Small intestine (tissue), 7 donors: Measurements from ENCODE around the gene GNAT1. TPM values are rescaled to one million over a fixed set of nuclear protein-coding genes. Genes with fewer than 3 reads are reported as not detected.

Experiments used
- DNase-seq, 2 donors: peaks; one replicate each; pipeline versions ENCODE4 v3.0.0 to v3.0.0-alpha.2; 2013
- FAIRE-seq: peaks from 2 replicates; lab custom pipeline; 2012; peaks lifted over from hg19 to GRCh38; lab: Jason Lieb, UNC
- H3K27ac ChIP-seq, 3 donors: one replicate each; pipeline ENCODE4 v1.5.1; 2013; ENCODE audit warnings: low read length in 2 of 3, mild to moderate bottlenecking in 2 of 3, control low read depth in 1 of 3, inconsistent platforms in 1 of 3, low read depth in 1 of 3, moderate library complexity in 1 of 3
- H3K27me3 ChIP-seq, 3 donors: one replicate each; pipeline ENCODE4 v1.6.1; 2013; ENCODE audit warnings: low read length in 3 of 3, inconsistent platforms in 1 of 3; ENCODE audit not compliant: control insufficient read depth in 3 of 3, insufficient read depth in 3 of 3
- H3K36me3 ChIP-seq, 3 donors: one replicate each; pipeline ENCODE4 v1.6.1; 2013; ENCODE audit warnings: low read length in 3 of 3, inconsistent platforms in 1 of 3, low read depth in 1 of 3, mild to moderate bottlenecking in 1 of 3, moderate library complexity in 1 of 3; ENCODE audit not compliant: control insufficient read depth in 3 of 3, insufficient read depth in 2 of 3
- H3K4me1 ChIP-seq, 3 donors: one replicate each; pipeline ENCODE4 v1.6.1; 2013; ENCODE audit warnings: low read length in 2 of 3, inconsistent platforms in 1 of 3, low read depth in 1 of 3, mild to moderate bottlenecking in 1 of 3, moderate library complexity in 1 of 3; ENCODE audit not compliant: control insufficient read depth in 3 of 3, insufficient read depth in 2 of 3
- H3K4me3 ChIP-seq, 3 donors: one replicate each; pipeline ENCODE4 v1.5.1; 2013; ENCODE audit warnings: low read length in 3 of 3, control low read depth in 1 of 3, inconsistent platforms in 1 of 3, low read depth in 1 of 3, mild to moderate bottlenecking in 1 of 3, moderate library complexity in 1 of 3
- H3K9me3 ChIP-seq, 2 donors: one replicate each; pipeline ENCODE4 v1.6.1; 2013; ENCODE audit warnings: low read depth in 1 of 2, low read length in 1 of 2; ENCODE audit not compliant: control insufficient read depth in 2 of 2, insufficient read depth in 1 of 2
- WGBS, 3 donors: extraction: QIAGEN DNeasy Blood & Tissue Kit; methylation state at CpG; one replicate each; pipeline ENCODE4 v1.1.7; 2013; 5-methylcytosine and 5-hydroxymethylcytosine counted together
- polyA plus RNA-seq, 4 donors: library from polyadenylated mRNA; stranded (reverse) in 3 of 4; unstranded in 1 of 4; fragments of 200-250 nt in 3 of 4; fragments of 120-200 nt in 1 of 4; gene quantifications; one replicate each; pipeline versions ENCODE4 v1.2.1 to v1.2.3, GENCODE V29; 2013
- donor health status: healthy with polysubstance abuse.
- donor health status: control.
- donor health status: control.
- donor health status: Bipolar disorder and iron deficiency.
- donor health status: healthy.

Gene GNAT1
- polyA plus RNA-seq, 4 donors, result not detected

GRCh38 chr3:50153782-50154475, 37.5 kb upstream of the GNAT1 start:
- WGBS, 3 donors, result 36 to 51% (median 38%) methylated on average over 9 of the region's 9 CpGs
- Histone ChIP-seq H3K27me3 (peaks cover 0 to 49% (median 0%) of the 10 kb centered on the region in 3 donors), H3K36me3 (peaks cover 0 to 4% (median 0%) of the 10 kb centered on the region in 3 donors), H3K27ac (no peak overlapping the region), H3K9me3 (no peaks in the 10 kb centered on the region), H3K4me1 (peaks cover 0 to 22% (median 9%) of the 10 kb centered on the region in 3 donors), H3K4me3 (peak overlapping the region in 1 of 3 donors; percentile 72)
- DNase-seq, result no peak
- FAIRE-seq, result no peak

GRCh38 chr3:50154476-50154839, 37.0 kb upstream of the GNAT1 start:
- DNase-seq, result peak in 1 of 2 donors; percentile 66
- no peaks in the 10 kb centered on the region for H3K9me3 ChIP-seq
- H3K4me1 ChIP-seq, result peaks cover 0 to 22% (median 9%) of the 10 kb centered on the region in 3 donors
- peaks cover 0 to 47% (median 0%) of the 10 kb centered on the region in 3 donors for H3K27me3 ChIP-seq
- no peak overlapping the region for H3K27ac ChIP-seq
- no peak for FAIRE-seq
- H3K36me3 ChIP-seq, result peaks cover 0 to 8% (median 0%) of the 10 kb centered on the region in 3 donors
- WGBS, 3 donors, result 1 to 4% (median 3%) methylated on average over 19 to 34 of the region's 34 CpGs
- H3K4me3 ChIP-seq, result peak overlapping the region in 2 of 3 donors; percentile 18 to 72

GRCh38 chr3:50154840-50155490, 36.4 kb upstream of the GNAT1 start, which contains the start of gene SEMA3F:
TSS of gene SEMA3F (plus strand) at chr3:50155324. CDS start at chr3:50159623, 4,299 bp downstream.
- H3K4me1 ChIP-seq, result peaks cover 0 to 22% (median 9%) of the 10 kb centered on the region in 3 donors

GRCh38 chr3:50155491-50155878, 35.9 kb upstream of the GNAT1 start:
- Histone ChIP-seq H3K9me3 (no peaks in the 10 kb centered on the region), H3K4me3 (peak overlapping the region; percentile 44 to 72 (median 47)), H3K36me3 (peaks cover 0 to 16% (median 0%) of the 10 kb centered on the region in 3 donors), H3K27ac (peak overlapping the region in 2 of 3 donors; percentile 71 to 72), H3K4me1 (peaks cover 0 to 22% (median 9%) of the 10 kb centered on the region in 3 donors), H3K27me3 (peaks cover 0 to 53% (median 0%) of the 10 kb centered on the region in 3 donors)
- 0 to 2% (median 2%) methylated on average over 26 to 37 of the region's 37 CpGs for WGBS, 3 donors
- DNase-seq, result no peak
- FAIRE-seq, result no peak

More at GRCh38 chr3:50154840-50155490, 36.4 kb upstream of the GNAT1 start, which contains the start of gene SEMA3F:
- no peaks in the 10 kb centered on the region for H3K9me3 ChIP-seq
- DNase-seq (peak; percentile 78 to 86), FAIRE-seq (no peak)
- peaks cover 0 to 11% (median 0%) of the 10 kb centered on the region in 3 donors for H3K36me3 ChIP-seq
- 0 to 1% (median 0%) methylated on average over 10 to 98 of the region's 98 CpGs for WGBS, 3 donors
- peaks cover 0 to 50% (median 0%) of the 10 kb centered on the region in 3 donors for H3K27me3 ChIP-seq
- peak within 1 kb of the TSS; percentile 44 to 72 (median 47) for H3K4me3 ChIP-seq
- peak within 1 kb of the TSS in 2 of 3 donors; percentile 71 to 72 for H3K27ac ChIP-seq

GRCh38 chr3:50155891-50156290, 35.5 kb upstream of the GNAT1 start:
- FAIRE-seq, result no peak
- H3K27me3 ChIP-seq, result peaks cover 0 to 57% (median 0%) of the 10 kb centered on the region in 3 donors

GRCh38 chr3:50156549-50157493, 34.6 kb upstream of the GNAT1 start:
- H3K27ac ChIP-seq, result peak overlapping the region; percentile 20 to 71 (median 27)
- no peak for DNase-seq
- no peaks in the 10 kb centered on the region for H3K9me3 ChIP-seq
- peaks cover 0 to 19% (median 0%) of the 10 kb centered on the region in 3 donors for H3K36me3 ChIP-seq
- peak overlapping the region; percentile 20 to 72 (median 44) for H3K4me3 ChIP-seq
- peaks cover 0 to 22% (median 2%) of the 10 kb centered on the region in 3 donors for H3K4me1 ChIP-seq
- H3K27me3 ChIP-seq, result peaks cover 0 to 66% (median 0%) of the 10 kb centered on the region in 3 donors
- WGBS, 3 donors, result 5 to 25% (median 22%) methylated on average over 16 to 20 of the region's 20 CpGs
- FAIRE-seq, result no peak

More at GRCh38 chr3:50155891-50156290, 35.5 kb upstream of the GNAT1 start:
- H3K36me3 ChIP-seq, result peaks cover 0 to 16% (median 0%) of the 10 kb centered on the region in 3 donors
- no peak for DNase-seq
- H3K4me3 ChIP-seq, result peak overlapping the region in 2 of 3 donors; percentile 44 to 72
- H3K9me3 ChIP-seq, result no peaks in the 10 kb centered on the region
- peak overlapping the region in 1 of 3 donors; percentile 71 for H3K27ac ChIP-seq
- peaks cover 0 to 22% (median 9%) of the 10 kb centered on the region in 3 donors for H3K4me1 ChIP-seq
- 8 to 25% (median 18%) methylated on average over 13 of the region's 13 CpGs for WGBS, 3 donors

- H3K4me1 ChIP-seq, result peaks cover 0 to 22% (median 0%) of the 10 kb centered on the region in 3 donors
- peak overlapping the region in 1 of 3 donors; percentile 71 for H3K27ac ChIP-seq
- no peaks in the 10 kb centered on the region for H3K9me3 ChIP-seq
- peaks cover 0 to 74% (median 0%) of the 10 kb centered on the region in 3 donors for H3K27me3 ChIP-seq
- no peak overlapping the region for H3K4me3 ChIP-seq
- DNase-seq (no peak), FAIRE-seq (no peak)
- WGBS, 3 donors, result 51 to 71% (median 70%) methylated on average over 10 to 12 of the region's 12 CpGs
- peaks cover 0 to 27% (median 0%) of the 10 kb centered on the region in 3 donors for H3K36me3 ChIP-seq
These were observed 33.4 kb upstream of the GNAT1 start for GRCh38 chr3:50157827-50158529.
